8988T (cell line): ENCODE measurements around the gene BAIAP2L2.

Source experiments
- DNase-seq: peaks from one replicate; pipeline ENCODE4 v3.0.0; 2011

BAIAP2L2 gene

GRCh38 chr22:38036392-38037062 is 74.0 kb downstream of the BAIAP2L2 start:
- no peak for DNase-seq

- no peak for DNase-seq
These were observed 75.0 kb downstream of the BAIAP2L2 start for GRCh38 chr22:38035530-38035885.
